ENCODE results near the gene LRRC4C. TPM values are rescaled to one million over a fixed set of nuclear protein-coding genes. Genes with fewer than 3 reads are reported as not detected.

The LRRC4C gene
- 0.41 TPM for total RNA-seq
- long read RNA-seq, result 0 reads

DNA sequence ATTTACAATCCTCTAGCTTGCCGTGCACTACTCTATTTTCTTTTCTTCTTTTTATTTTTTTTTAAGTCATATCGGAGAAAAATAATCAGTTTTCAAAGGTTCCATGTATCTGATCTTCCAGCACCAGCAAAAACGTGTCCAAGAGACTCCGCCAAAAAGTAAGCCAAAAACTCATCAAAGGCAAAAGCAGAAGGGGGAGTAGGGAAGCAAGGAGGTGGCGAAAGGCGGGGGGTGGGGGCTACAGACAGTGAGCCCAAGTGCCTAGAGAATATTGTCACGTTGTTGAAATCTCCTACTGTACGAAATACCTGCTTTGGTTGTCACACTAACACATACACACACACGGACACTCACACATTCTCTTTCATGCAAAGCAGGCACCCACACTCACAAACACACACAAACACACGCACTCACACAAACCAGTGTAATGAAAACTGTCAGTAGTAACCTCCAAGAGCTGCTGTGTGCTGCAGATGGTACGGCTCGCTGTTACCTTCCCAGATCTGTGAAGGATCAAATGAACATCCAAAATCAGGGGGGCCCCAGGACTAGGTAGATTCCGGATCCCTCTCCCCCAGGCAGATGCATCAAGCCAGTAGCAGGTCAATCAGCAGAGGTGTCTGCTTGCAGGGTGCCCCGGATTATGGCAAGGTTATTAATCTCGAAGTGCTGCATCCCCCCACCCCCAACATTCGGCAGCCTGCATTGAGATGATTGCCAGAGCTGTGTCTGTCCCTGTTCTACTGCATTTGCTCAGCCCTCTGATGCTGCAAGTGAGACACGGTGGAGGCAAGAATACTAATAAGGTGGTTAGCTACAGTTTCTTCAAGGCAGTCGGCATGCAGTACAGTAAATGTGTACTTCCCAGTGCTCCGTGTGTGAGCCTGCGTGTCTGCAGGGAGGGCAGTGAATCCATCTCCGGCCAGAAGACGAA lies at the start of gene LRRC4C:
Gene LRRC4C, minus strand, starts transcription at position 188 of the 937 bp plus-strand sequence.
- Histone ChIP-seq H3K4me1 (no peaks in the 10 kb centered on the region), H3K36me3 (no peaks in the 10 kb centered on the region), H3K4me3 (no peak within 1 kb of the TSS), H3K27ac (replicated peaks) (no peak within 1 kb of the TSS), H3K9me3 (replicated peaks) (peaks cover 16% of the 10 kb centered on the region), H3K27me3 (ENCODE audit: low read depth) (peaks cover 59% of the 10 kb centered on the region)
- no peak for TF ChIP-seq CTCF (IDR thresholded peaks at IDR 0.05; ENCODE audit: borderline replicate concordance)
- intact Hi-C loops (cut with micrococcal nuclease), result no loop called here
- no peak for DNase-seq

DNA sequence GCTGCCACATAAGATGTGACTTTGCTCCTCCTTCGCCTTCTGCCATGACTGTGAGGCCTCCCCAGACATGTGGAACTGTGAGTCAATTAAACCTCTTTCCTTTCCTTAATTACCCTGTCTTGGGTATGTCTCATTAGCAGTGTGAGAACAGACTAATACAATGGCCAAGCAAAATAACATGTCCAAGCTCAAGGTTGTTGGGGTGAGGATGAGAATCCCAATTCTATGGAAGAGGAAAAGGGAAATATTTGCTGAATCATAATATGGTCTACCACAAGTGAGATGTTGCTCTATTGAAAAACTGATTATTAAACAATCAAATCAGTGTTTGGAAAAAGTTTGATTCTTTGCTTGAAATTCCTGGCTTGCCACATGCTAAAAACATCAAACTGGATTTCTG lies 48.7 kb upstream of the LRRC4C start:
- no peak for TF ChIP-seq CTCF (IDR thresholded peaks at IDR 0.05; ENCODE audit: borderline replicate concordance)
- no peak overlapping the region for H3K4me3 ChIP-seq
- H3K27ac ChIP-seq (replicated peaks), result no peak overlapping the region
- H3K36me3 ChIP-seq, result no peaks in the 10 kb centered on the region
- no peaks in the 10 kb centered on the region for H3K4me1 ChIP-seq
- no peaks in the 10 kb centered on the region for H3K9me3 ChIP-seq (replicated peaks)
- DNase-seq, result no peak
- H3K27me3 ChIP-seq (ENCODE audit: low read depth), result no peaks in the 10 kb centered on the region
- intact Hi-C loops (cut with micrococcal nuclease), result no loop called here

- DNase-seq, result no peak
- H3K27me3 ChIP-seq (ENCODE audit: low read depth), result peaks cover 4% of the 10 kb centered on the region
- H3K4me1 ChIP-seq, result no peaks in the 10 kb centered on the region
- no peak overlapping the region for H3K27ac ChIP-seq (replicated peaks)
- H3K36me3 ChIP-seq, result no peaks in the 10 kb centered on the region
- no peak overlapping the region for H3K4me3 ChIP-seq
- intact Hi-C loops (cut with micrococcal nuclease), result no loop called here
- TF ChIP-seq CTCF (IDR thresholded peaks at IDR 0.05; ENCODE audit: borderline replicate concordance), result no peak
- no peaks in the 10 kb centered on the region for H3K9me3 ChIP-seq (replicated peaks)
Observed at GRCh38 chr11:41499429-41499828, 40.0 kb upstream of the LRRC4C start.

DNA sequence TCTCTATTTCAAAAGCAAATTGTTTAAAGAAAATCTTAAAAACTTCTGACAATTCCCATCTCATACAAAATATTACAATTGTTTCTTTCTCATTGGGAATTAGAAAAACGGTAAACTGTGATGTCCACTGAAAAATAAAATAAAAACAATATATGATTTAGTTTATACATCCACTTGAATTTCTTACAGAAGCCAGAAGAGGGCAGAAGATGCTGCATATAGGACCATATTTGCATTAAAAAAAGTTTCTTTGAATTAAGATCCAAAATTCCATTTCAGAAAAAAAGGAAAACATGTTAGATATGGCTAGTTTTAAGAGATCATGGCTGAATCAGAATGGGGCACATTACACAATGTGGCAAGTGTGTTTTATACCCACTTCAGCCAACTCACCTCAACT lies 39.3 kb upstream of the LRRC4C start:
- peak; percentile 13 for TF ChIP-seq CTCF (IDR thresholded peaks at IDR 0.05; ENCODE audit: borderline replicate concordance)
- H3K9me3 ChIP-seq (replicated peaks), result no peaks in the 10 kb centered on the region
- DNase-seq, result no peak
- no peak overlapping the region for H3K4me3 ChIP-seq
- H3K27me3 ChIP-seq (ENCODE audit: low read depth), result peaks cover 4% of the 10 kb centered on the region
- no peaks in the 10 kb centered on the region for H3K36me3 ChIP-seq
- no peak overlapping the region for H3K27ac ChIP-seq (replicated peaks)
- no peaks in the 10 kb centered on the region for H3K4me1 ChIP-seq
- intact Hi-C loops (cut with micrococcal nuclease), result no loop called here

GRCh38 chr11:41497974-41498373 lies 38.5 kb upstream of the LRRC4C start:
- no peaks in the 10 kb centered on the region for H3K4me1 ChIP-seq
- intact Hi-C loops (cut with micrococcal nuclease), result no loop called here
- no peak overlapping the region for H3K27ac ChIP-seq (replicated peaks)
- H3K36me3 ChIP-seq, result no peaks in the 10 kb centered on the region
- no peak overlapping the region for H3K4me3 ChIP-seq
- peaks cover 4% of the 10 kb centered on the region for H3K27me3 ChIP-seq (ENCODE audit: low read depth)
- DNase-seq, result no peak
- TF ChIP-seq CTCF (IDR thresholded peaks at IDR 0.05; ENCODE audit: borderline replicate concordance), result no peak
- H3K9me3 ChIP-seq (replicated peaks), result no peaks in the 10 kb centered on the region

Measured in left ventricle myocardium inferior (tissue), 1 donor.